ENCODE results near the gene ARVCF.
A peak's percentile ranks its signal among the peaks of the same experiment; 100 is the strongest.

The ARVCF gene

DNA sequence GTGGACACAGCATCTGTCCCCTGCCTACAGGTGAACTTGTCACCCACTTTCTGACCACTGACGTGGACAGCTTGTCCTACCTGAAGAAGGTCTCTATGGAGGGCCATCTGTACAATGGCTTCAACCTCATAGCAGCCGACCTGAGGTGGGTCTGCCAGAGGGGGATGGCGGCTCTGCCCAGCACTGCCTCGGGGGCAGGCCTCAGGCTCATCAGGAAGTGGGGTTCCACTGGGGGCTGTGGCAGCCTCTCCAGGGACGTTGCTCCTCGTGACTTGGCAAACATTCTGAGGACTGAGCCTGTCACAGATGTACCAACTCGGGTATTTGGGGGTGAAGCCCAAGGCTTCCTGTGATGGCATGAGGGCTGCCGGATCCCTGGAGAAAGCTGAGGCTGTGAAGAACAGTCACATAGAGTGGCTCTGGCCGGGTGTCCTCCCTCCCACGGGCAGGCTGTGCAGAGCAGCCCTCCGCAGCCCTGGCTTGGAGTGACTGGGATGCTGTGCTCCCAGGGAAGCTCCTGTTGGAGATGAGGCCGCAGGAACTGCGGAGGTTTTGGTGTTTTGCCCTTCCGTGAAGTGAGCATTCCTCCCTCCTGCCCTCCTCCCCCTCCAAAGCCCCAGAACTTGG lies 36.9 kb upstream of the ARVCF start:
- DNase-seq (ENCODE audit: low spot score), result no peak

- no peak for DNase-seq (ENCODE audit: low spot score)
These were observed 36.0 kb upstream of the ARVCF start for GRCh38 chr22:20052309-20053259.

DNA sequence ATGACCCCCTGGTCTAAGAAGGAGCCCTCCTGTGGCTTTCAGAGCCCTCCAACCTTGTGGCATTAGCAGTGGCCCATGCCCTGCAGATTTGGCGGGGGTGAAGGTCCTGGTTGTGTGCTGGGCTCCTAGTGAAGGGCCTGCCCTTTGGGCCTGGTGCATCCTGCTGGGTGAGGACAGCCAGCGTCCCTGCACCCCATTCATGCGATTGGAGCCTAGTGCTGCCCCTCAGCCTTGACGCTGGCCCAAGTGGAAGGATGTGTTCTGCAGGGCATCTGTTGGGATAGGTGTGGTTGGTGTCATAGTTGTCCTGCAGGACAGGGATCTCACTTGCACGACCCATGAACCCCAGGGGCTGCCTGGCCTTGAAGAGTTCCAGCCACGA lies 35.3 kb upstream of the ARVCF start:
- no peak for DNase-seq (ENCODE audit: low spot score)

- DNase-seq (ENCODE audit: low spot score), result no peak
These were observed 30.1 kb upstream of the ARVCF start for GRCh38 chr22:20046730-20047129.

- DNase-seq (ENCODE audit: low spot score), result no peak
These were observed 28.0 kb upstream of the ARVCF start for GRCh38 chr22:20044495-20045151.

GRCh38 chr22:20043997-20044342 lies 27.3 kb upstream of the ARVCF start:
- no peak for DNase-seq (ENCODE audit: low spot score)

DNA sequence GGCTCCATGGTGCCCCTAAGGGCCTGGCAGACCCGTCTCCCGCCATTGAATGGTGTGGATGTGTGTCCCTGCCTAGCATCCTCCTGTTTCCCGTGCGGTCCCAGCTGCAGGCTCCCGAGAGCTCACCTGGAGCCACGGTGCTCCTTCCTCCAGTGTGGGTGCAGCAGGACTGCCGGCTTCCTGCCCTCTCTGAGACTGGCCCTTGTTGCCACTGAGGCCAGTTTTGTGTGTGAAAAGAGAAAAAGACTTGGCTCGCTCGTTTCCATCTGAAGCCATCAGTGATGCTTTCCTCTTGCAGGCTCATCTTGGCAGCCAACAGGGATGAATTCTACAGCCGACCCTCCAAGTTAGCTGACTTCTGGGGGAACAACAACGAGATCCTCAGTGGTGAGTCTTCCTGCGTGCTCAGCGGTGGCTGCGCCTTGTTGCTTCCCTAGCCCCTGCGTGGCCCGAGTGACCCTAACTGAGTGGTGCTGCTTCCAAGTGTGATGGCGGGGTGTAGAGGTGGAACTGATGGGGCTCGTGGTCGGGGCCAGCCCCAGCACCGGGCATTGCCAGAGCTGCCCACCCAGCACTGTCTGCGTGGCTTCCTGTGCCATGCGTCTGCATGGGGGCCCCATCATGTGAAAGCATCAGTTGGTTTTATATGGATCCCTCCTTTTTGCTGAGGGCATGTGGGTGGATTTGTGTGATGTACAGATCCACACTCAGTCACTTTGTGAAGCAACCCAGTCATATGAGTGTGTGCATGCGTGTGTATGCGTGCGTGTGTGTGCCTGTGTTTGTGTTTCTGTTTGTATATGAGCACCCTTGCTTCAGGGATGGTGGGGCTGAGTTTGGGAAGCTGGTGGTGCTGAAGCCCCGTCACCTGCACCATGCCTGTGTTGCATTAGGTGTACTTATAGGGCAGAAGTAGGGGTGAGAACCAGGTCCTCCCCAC lies 26.7 kb upstream of the ARVCF start:
- no peak for DNase-seq (ENCODE audit: low spot score)

DNA sequence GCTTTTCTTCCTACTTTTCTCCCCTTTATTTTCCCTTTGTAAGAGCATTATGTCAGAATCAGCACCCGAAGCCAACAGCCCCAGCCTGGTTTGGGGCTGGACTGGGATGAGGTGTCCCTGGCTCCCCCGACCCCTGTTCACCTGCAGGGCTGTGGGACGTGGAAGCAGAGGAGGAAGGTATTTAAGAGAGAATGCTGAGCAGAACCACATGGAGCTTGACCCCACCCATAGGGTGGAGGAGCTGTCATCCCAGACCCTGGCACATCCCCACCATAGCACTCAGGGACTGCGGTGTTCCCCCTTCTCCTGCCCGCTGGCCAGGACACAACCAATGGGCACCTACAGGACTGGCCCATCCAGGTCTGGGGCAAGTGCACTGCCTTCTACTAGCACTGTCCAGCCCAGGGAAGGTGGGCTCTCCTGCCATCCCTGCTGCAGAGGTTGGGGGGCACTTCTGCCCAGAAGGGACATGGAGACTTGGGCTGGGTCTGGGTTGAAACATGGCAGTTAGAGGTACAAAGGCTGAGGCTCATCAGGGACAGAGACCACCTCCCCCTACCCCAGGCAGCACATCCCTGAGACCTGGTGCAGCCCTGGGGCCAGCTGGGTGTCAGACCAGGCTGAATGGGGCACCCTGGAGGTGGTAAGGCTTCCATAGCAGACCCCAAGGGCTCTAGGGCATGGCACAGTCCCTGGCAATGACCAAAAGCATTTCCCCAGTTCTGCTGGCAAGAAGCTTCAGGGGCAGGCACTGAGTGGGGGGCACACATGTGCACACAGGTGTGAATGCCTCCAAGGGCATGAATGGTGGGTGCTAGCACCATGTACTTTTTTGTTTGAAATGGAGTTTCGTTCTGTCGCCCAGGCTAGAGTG lies 23.9 kb upstream of the ARVCF start:
- no peak for DNase-seq (ENCODE audit: low spot score)

DNA sequence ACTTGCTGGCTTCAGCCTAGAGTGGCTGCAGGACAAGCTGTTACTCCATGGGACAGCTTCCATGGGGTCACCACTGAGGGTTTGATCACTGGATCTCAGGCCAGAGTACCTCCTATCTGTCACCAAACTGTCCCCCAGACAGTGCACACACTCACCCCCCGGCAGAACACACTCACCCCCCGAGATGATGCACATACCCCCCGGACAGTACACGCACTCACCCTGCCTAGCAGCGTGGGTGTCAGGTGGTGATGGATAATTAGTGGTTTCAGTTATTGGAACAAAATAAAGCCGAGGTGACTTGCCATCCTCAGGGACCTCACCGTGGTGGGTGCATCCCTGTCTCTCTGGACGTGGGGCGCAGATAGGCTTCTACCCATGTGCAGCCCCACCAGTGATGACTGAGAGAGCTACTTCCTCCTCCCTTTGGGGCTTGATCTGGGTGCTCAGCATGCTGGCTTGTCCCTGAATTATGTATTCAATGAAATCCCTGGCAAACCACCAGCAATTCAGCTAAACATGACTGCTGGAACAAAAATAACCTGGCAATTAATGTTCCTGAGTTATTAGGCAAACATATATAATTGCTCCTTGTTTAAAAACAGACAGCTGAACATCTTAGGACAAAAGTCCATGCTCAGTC lies 23.2 kb upstream of the ARVCF start:
- no peak for DNase-seq (ENCODE audit: low spot score)

- no peak for DNase-seq (ENCODE audit: low spot score)
These were observed 22.0 kb upstream of the ARVCF start for GRCh38 chr22:20038574-20038973.

- no peak for DNase-seq (ENCODE audit: low spot score)
These were observed 20.8 kb upstream of the ARVCF start for GRCh38 chr22:20037419-20037818.

DNA sequence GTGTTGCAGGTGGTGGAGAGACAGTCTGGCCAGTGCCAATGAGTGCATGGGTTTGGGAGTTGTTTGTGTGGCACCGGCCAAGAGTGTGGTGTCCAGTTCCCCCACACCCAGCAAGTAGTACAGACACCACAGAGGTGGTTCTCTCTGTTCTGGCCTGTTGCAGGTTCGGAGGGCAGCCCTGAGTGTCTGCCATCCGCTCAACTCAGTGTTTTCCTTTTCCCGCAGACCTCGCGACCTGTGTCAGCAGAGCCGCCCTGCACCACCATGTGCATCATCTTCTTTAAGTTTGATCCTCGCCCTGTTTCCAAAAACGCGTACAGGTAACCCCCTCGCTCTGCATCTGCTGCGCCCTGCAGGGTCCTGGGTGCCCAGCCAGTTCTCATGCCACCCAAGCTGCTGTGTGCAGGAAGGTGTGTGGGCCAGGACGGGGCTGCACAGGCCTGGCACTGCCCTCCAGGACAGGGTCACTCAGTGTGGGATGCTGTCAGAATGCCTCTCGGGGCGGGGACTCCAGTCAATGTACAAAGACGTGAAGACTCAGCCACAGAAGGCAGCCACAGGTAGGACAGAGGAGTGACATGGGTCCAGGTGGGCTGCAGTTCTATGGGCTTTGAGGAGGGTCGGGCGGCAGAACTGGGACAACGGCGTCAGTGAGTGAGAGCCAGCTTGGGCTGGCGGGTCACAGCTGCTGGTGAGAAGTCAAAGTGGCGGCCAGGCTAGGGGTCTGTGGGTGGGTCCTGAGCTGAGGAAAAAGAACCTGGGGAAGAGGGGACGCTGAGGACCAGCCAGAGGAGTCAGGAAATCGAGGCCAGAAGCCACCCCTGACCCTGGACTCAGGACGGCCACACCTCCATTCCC lies 20.1 kb upstream of the ARVCF start:
- no peak for DNase-seq (ENCODE audit: low spot score)

DNA sequence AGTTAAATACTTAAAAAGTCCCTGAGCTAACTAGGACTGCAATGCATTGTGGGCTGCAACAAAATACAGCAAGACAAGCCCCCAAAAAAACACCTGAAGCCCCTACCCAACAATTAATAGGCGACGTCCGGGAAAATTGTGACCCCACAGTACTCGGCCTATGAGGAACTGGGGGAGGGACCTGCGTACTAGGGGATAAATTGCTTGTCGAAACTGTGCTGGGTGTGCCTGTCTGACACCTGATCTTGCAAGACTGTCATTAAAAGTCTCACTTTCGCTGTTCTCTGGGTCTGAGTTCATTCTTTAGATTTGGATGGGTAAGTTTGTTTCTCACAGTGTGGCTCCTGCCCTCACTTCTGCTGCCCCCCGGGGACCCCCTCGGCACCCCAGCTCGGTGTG lies 19.5 kb upstream of the ARVCF start:
- no peak for DNase-seq (ENCODE audit: low spot score)

- no peak for DNase-seq (ENCODE audit: low spot score)
These were observed 18.9 kb upstream of the ARVCF start for GRCh38 chr22:20035375-20036083.

DNA sequence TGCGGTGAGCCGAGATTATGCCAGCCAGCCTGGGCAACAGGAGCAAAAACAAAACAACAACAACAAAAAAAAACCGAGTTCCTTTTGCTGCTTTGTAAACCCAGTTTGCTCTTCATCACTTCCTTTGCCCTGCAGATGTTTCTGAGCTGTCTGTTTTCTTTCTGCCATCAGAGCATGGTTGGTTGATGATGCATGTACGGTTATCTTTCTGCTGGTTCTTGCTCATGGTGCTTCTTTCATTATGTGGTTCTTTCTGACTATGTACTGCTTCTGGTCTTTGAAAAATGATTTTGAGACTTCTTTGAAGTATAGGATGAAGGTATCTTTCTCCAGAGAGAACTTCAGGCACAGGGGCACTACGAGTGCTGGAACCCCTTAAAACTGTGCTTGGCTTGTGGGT lies 17.5 kb upstream of the ARVCF start:
- DNase-seq (ENCODE audit: low spot score), result peak; percentile 88

GRCh38 chr22:20033045-20033706 lies 16.6 kb upstream of the ARVCF start:
- DNase-seq (ENCODE audit: low spot score), result no peak

- DNase-seq (ENCODE audit: low spot score), result no peak
These were observed 15.9 kb upstream of the ARVCF start for GRCh38 chr22:20032407-20032991.
